ENCODE data around the gene EOLA2. TPM values are rescaled to one million over a fixed set of nuclear protein-coding genes. Genes with fewer than 3 reads are reported as not detected.
"Not testable (repeated sequence)": the region's sequence is repeated elsewhere in the genome, so short reads cannot be mapped to it uniquely, and the experiment has no call there.

The EOLA2 gene
- polyA plus RNA-seq, 2 of the 4 experiments (the other 2 are of a cell fraction) = 34.5 to 60.9 TPM

DNA sequence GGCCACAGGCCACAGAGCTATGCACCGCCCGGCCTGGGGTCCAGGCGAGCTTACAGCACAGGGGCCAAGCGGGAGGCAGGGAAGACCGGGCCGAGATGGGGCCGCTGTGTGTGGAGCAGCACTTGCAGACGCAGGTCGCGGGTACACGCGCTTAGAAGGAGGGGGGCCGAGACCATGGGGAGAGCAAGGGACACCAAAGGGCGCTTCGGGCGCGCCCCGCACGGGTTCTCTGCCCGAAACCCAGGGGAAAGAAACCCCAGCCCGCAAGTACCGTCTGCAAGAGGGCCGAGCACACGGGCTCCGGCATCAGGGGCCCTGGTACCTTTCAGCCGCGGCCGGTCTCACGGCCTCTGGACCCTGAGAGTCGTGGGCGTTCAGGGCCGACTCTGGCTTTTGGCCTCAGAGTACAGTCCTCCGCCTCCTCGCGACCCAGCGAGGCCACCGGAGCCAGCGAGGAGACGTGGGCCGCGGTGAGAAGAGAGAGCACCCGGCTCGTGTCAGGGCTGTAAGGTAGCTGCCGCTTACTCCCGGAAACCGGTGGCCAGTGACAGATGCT, 342 bp downstream of the EOLA2 start:
- CTCF ChIA-PET = interaction anchor here (0.7 to 1.2 kb wide), 4 partner anchors 22 to 778 kb away, joined by 3 to 4 read pairs (median 3); no protein-coding TSS in a partner anchor
- POLR2A ChIA-PET = interaction anchor here (0.6 to 3.0 kb wide), 5 partner anchors 59 to 755 kb away, joined by 6 to 35 read pairs (median 8); partner anchors contain the start of genes EOLA1, IDS, MAMLD1 and MTMR1
- peak; percentile 1 to 2; a peak in 4 of 6 replicates for ATAC-seq
- Histone ChIP-seq H3K4me2 (peak overlapping the region; percentile 94), H3K4me1 (peaks cover 4% of the 10 kb centered on the region; the same call in 1 of the 3 replicates), H3K27ac (peak overlapping the region; percentile 97 to 98), H3K4me3 (peak overlapping the region; percentile 81), H3K9me3 (no peaks in the 10 kb centered on the region)
- FAIRE-seq = no peak
- DNase-seq (ENCODE audit: low read depth in 1 of 2, low spot score in 1 of 2) = peak in 1 of 2 experiments; percentile 4
- WGBS (ENCODE audit: missing lambda C conversion rate) = 0% methylated on average over 10 of the region's 46 CpGs
- TF ChIP-seq HEYL (CRISPR knock-in tag; IDR thresholded peaks at IDR 0.05) (no peak), HES2 (IDR thresholded peaks at IDR 0.05) (no peak), RNF2 (IDR thresholded peaks at IDR 0.05; ENCODE audit: borderline replicate concordance, low read depth) (no peak), CEBPB (IDR thresholded peaks at IDR 0.05) (no peak), JUNB (IDR thresholded peaks at IDR 0.05) (no peak), EHMT2 (IDR thresholded peaks at IDR 0.05; ENCODE audit: low read depth) (no peak), CHD4 (IDR thresholded peaks at IDR 0.05; ENCODE audit: borderline replicate concordance) (no peak), MAFK (IDR thresholded peaks at IDR 0.05; ENCODE audit: partially characterized antibody) (no peak), USF2 (IDR thresholded peaks at IDR 0.05) (no peak), PHF8 (IDR thresholded peaks at IDR 0.05; ENCODE audit: borderline replicate concordance, low read depth) (peak; percentile 45; the same call in 1 of the 2 replicates), KDM5A (IDR thresholded peaks at IDR 0.05) (0 out of 2 replicates have a peak, but pooled peaks have one; percentile 40)
- TF ChIP-seq, protein P1, sequence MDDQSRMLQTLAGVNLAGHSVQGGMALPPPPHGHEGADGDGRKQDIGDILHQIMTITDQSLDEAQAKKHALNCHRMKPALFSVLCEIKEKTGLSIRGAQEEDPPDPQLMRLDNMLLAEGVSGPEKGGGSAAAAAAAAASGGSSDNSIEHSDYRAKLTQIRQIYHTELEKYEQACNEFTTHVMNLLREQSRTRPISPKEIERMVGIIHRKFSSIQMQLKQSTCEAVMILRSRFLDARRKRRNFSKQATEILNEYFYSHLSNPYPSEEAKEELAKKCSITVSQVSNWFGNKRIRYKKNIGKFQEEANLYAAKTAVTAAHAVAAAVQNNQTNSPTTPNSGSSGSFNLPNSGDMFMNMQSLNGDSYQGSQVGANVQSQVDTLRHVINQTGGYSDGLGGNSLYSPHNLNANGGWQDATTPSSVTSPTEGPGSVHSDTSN (IDR thresholded peaks at IDR 0.05) = no peak

GRCh38 chrX:149937328-149937727, 963 bp downstream of the EOLA2 start:
- 26% methylated on average over 5 of the region's 5 CpGs for WGBS (ENCODE audit: missing lambda C conversion rate)

GRCh38 chrX:149933547-149933946, 4.7 kb downstream of the EOLA2 start:
- FAIRE-seq = peak; percentile 28
- H3K4me2 ChIP-seq, H3K27ac ChIP-seq, POLR2A ChIA-PET, ATAC-seq, H3K4me3 ChIP-seq, H3K4me1 ChIP-seq, CTCF ChIA-PET, H3K9me3 ChIP-seq: not testable (repeated sequence)
- peak in 1 of 2 experiments; percentile 23 for DNase-seq (ENCODE audit: low read depth in 1 of 2, low spot score in 1 of 2)
- 93% methylated on average over 7 of the region's 21 CpGs for WGBS (ENCODE audit: missing lambda C conversion rate)

More at GRCh38 chrX:149937328-149937727, 963 bp downstream of the EOLA2 start:
- Histone ChIP-seq H3K4me2 (peak overlapping the region; percentile 94), H3K4me3 (peak overlapping the region; percentile 81), H3K27ac (peak overlapping the region; percentile 97 to 98)
- peak; percentile 44 for TF ChIP-seq MAFK (IDR thresholded peaks at IDR 0.05; ENCODE audit: partially characterized antibody)
- DNase-seq (ENCODE audit: low read depth in 1 of 2, low spot score in 1 of 2); POLR2A ChIA-PET; H3K9me3 ChIP-seq; FAIRE-seq; CTCF ChIA-PET; ATAC-seq; H3K4me1 ChIP-seq: not testable (repeated sequence)

GRCh38 chrX:149932970-149933369, 5.3 kb downstream of the EOLA2 start:
- H3K4me3 ChIP-seq; FAIRE-seq; ATAC-seq; H3K4me2 ChIP-seq; DNase-seq (ENCODE audit: low read depth in 1 of 2, low spot score in 1 of 2); POLR2A ChIA-PET; CTCF ChIA-PET; H3K4me1 ChIP-seq; H3K9me3 ChIP-seq; H3K27ac ChIP-seq: not testable (repeated sequence)
- 100% methylated on average over 1 of the region's 5 CpGs for WGBS (ENCODE audit: missing lambda C conversion rate)

DNA sequence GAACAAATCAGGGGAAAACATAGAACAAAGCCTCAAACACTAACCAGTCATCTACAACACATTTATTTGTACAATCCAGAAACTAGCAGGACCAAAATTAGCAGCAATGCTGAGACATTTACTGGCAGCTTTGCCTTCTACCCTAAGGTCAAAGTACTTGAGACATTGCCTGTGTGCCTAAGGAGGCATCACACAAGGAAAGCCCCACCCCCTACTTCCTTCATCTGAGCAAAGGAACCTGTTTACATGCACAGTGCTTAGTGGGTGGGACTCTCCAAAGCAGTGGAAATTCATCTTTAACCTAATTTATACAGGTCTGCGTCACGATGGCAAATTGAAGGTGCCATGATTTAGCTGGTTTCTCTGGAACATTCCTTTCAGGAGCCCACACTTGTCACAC, 6.1 kb downstream of the EOLA2 start:
- H3K4me2 ChIP-seq; H3K27ac ChIP-seq; DNase-seq (ENCODE audit: low read depth in 1 of 2, low spot score in 1 of 2); POLR2A ChIA-PET; ATAC-seq; H3K4me1 ChIP-seq; H3K9me3 ChIP-seq; FAIRE-seq; H3K4me3 ChIP-seq: not testable (repeated sequence)
- WGBS (ENCODE audit: missing lambda C conversion rate) = 96% methylated on average over 2 of the region's 2 CpGs
- CTCF ChIA-PET = interaction anchor here (0.6 kb wide), 1 partner anchor 323 kb away, joined by 4 read pairs; no protein-coding TSS in a partner anchor

DNA sequence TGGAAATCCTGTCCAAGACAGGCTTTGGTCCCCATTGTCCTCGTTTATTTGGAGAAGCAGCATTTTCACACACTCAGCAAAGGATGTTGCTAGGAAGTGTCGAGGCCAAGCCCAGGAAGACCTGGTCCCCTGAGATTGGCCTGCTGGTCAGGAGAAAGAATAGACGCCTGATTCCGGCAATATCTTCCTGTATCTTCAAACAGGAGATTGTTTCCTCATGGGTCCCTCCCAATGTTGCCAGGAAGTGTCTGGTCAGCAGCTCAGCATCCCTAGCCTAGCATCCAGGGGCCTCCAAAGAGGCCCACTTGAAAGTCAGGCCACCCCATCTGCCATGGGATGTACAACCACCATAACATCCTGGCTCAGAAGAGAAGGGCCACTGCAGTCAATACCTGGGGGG, 6.9 kb downstream of the EOLA2 start:
- ATAC-seq; H3K27ac ChIP-seq; POLR2A ChIA-PET; H3K4me3 ChIP-seq; DNase-seq (ENCODE audit: low read depth in 1 of 2, low spot score in 1 of 2); H3K4me1 ChIP-seq; H3K4me2 ChIP-seq; H3K9me3 ChIP-seq: not testable (repeated sequence)
- FAIRE-seq = peak; percentile 98
- 83% methylated on average over 2 of the region's 4 CpGs for WGBS (ENCODE audit: missing lambda C conversion rate)
- CTCF ChIA-PET = interaction anchor here (0.6 kb wide), 1 partner anchor 324 kb away, joined by 4 read pairs; no protein-coding TSS in a partner anchor

- ATAC-seq; H3K4me1 ChIP-seq; H3K27ac ChIP-seq; H3K9me3 ChIP-seq; POLR2A ChIA-PET; H3K4me2 ChIP-seq; H3K4me3 ChIP-seq; DNase-seq (ENCODE audit: low read depth in 1 of 2, low spot score in 1 of 2); CTCF ChIA-PET: not testable (repeated sequence)
- WGBS (ENCODE audit: missing lambda C conversion rate) = no CpG with 5 or more reads among the region's 7 CpGs
- FAIRE-seq = peak; percentile 95
Observed at GRCh38 chrX:149929400-149929799, 8.9 kb downstream of the EOLA2 start, which contains the start of gene HSFX4. Gene HSFX4, plus strand, starts transcription at chrX:149929573. Its CDS starts 72 bp downstream, at chrX:149929645.

GRCh38 chrX:149928635-149929034, 9.7 kb downstream of the EOLA2 start:
- FAIRE-seq = peak; percentile 51
- DNase-seq (ENCODE audit: low read depth in 1 of 2, low spot score in 1 of 2); POLR2A ChIA-PET: not testable (repeated sequence)

More at GRCh38 chrX:149928635-149929034, 9.7 kb downstream of the EOLA2 start:
- ATAC-seq, H3K4me1 ChIP-seq, H3K9me3 ChIP-seq, H3K4me3 ChIP-seq, H3K27ac ChIP-seq, H3K4me2 ChIP-seq, CTCF ChIA-PET: not testable (repeated sequence)
- WGBS (ENCODE audit: missing lambda C conversion rate) = 100% methylated on average over 1 of the region's 1 CpG
